IPS-NIHi11 (cell line): ENCODE measurements around the gene DNAJA4.
A peak's percentile ranks its signal among the peaks of the same experiment; 100 is the strongest.

Experiments
- DNase-seq: peaks from one replicate; pipeline ENCODE4 v3.0.0; 2012; ENCODE audit warnings: mixed read lengths, low spot score

Gene DNAJA4

GRCh38 chr15:78315686-78316282, 51.4 kb downstream of the DNAJA4 start:
- DNase-seq = peak; percentile 67

- DNase-seq = no peak
Observed at GRCh38 chr15:78316283-78317083, 52.1 kb downstream of the DNAJA4 start.

- no peak for DNase-seq
Observed at GRCh38 chr15:78317145-78317836, 52.9 kb downstream of the DNAJA4 start.

- no peak for DNase-seq
Observed at GRCh38 chr15:78319588-78319987, 55.2 kb downstream of the DNAJA4 start.

GRCh38 chr15:78320183-78320582, 55.8 kb downstream of the DNAJA4 start:
- no peak for DNase-seq

- no peak for DNase-seq
Observed at GRCh38 chr15:78321041-78321570, 56.7 kb downstream of the DNAJA4 start.

- DNase-seq = no peak
Observed at GRCh38 chr15:78321786-78322185, 57.4 kb downstream of the DNAJA4 start.

GRCh38 chr15:78322243-78322642, 57.9 kb downstream of the DNAJA4 start:
- DNase-seq = no peak

GRCh38 chr15:78322724-78323521, 58.6 kb downstream of the DNAJA4 start:
- no peak for DNase-seq

- no peak for DNase-seq
Observed at GRCh38 chr15:78323693-78324092, 59.3 kb downstream of the DNAJA4 start.

- no peak for DNase-seq
Observed at GRCh38 chr15:78324144-78324543, 59.8 kb downstream of the DNAJA4 start.

- no peak for DNase-seq
Observed at GRCh38 chr15:78325092-78325843, 60.9 kb downstream of the DNAJA4 start.

GRCh38 chr15:78327466-78327865, 63.1 kb downstream of the DNAJA4 start:
- DNase-seq = no peak

- DNase-seq = no peak
Observed at GRCh38 chr15:78329625-78330024, 65.3 kb downstream of the DNAJA4 start.
